Activated T-cell treated with anti-CD3 and anti-CD28 coated beads, Interleukin-2, amount 50 U/mL, for 48 hours (primary cell): Measurements from ENCODE around the gene CORO2A.
"Not testable (repeated sequence)": the region's sequence is repeated elsewhere in the genome, so short reads cannot be mapped to it uniquely, and the experiment has no call there.

ENCODE experiments used
- DNase-seq, 2 experiments: peaks; one replicate each; pipeline ENCODE4 v3.0.0-alpha.2; 2020

Gene CORO2A

GRCh38 chr9:98189412-98189811, 3.0 kb downstream of the CORO2A start:
- DNase-seq: no peak

GRCh38 chr9:98187926-98188325, 4.5 kb downstream of the CORO2A start:
- no peak for DNase-seq

- no peak for DNase-seq
These were observed 6.2 kb downstream of the CORO2A start for GRCh38 chr9:98186236-98186635.

DNA sequence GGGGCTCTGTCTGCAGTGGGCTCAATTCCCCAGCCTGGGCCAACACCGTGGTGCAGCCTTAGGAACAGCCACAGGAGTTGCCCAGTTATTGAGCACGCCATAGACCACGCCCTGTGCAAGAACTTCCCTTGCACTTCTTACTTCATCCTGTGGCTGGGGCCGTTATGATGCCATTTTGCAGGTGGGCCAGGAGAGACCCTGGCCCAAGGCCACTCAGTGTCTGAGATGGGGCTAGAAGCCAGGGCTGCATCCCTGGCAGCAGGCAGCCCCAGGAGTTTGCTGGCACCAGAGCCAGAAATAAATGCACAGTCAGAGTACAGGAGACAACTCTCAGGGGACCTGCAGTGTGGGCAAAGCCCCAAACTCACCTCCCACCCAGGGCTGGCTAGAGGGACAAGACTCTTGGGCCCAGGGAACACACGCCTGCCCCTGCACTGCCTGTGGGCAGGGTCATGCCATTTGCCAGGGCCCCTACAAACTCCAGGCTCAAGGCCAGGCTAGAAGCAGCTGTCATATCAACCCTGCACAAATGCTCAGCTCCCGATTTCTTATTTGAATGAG, 6.7 kb downstream of the CORO2A start:
- DNase-seq: no peak

- no peak for DNase-seq
These were observed 7.3 kb downstream of the CORO2A start for GRCh38 chr9:98185021-98185567.

- DNase-seq: no peak
These were observed 8.1 kb downstream of the CORO2A start for GRCh38 chr9:98184326-98184725.

DNA sequence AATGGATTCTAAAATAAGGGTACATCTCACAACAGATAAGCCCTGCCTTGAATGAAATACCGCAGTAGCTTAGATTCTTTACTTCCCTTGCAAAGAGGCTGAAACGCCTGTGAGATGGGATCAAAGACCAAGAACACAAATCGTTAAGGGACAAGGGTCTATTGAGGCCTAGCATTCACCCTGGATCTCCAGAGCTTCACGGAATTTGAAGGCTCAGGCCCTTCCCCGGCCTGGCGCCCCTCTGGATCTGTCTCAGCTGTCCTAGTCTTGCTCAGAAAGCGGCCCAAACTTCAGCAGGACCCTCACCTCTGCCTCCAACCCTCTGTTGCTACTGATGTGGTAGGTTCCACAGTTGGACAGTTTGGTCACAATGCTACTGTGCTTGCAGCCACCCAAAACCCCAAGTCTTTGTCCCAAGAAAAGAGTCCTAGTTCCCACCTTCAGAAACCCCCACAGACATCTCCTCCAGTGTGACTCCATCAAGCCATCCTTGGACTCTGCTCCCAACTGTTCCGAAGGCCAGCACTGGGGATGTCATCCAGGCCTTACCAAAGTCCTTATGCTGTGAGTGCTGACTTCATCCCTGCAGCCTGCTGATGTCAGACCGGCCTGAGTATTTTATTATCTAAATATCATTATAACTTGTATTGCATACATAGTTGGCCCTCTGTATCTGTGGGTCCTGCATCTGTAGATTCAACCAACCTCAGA, 9.4 kb downstream of the CORO2A start:
- DNase-seq: no peak

GRCh38 chr9:98182069-98182820, 10.2 kb downstream of the CORO2A start:
- no peak for DNase-seq

- DNase-seq: no peak
These were observed 10.7 kb downstream of the CORO2A start for GRCh38 chr9:98181746-98182068.

- DNase-seq: no peak
These were observed 11.4 kb downstream of the CORO2A start for GRCh38 chr9:98180996-98181395.

GRCh38 chr9:98178874-98179850, 13.3 kb downstream of the CORO2A start:
- DNase-seq: no peak

DNA sequence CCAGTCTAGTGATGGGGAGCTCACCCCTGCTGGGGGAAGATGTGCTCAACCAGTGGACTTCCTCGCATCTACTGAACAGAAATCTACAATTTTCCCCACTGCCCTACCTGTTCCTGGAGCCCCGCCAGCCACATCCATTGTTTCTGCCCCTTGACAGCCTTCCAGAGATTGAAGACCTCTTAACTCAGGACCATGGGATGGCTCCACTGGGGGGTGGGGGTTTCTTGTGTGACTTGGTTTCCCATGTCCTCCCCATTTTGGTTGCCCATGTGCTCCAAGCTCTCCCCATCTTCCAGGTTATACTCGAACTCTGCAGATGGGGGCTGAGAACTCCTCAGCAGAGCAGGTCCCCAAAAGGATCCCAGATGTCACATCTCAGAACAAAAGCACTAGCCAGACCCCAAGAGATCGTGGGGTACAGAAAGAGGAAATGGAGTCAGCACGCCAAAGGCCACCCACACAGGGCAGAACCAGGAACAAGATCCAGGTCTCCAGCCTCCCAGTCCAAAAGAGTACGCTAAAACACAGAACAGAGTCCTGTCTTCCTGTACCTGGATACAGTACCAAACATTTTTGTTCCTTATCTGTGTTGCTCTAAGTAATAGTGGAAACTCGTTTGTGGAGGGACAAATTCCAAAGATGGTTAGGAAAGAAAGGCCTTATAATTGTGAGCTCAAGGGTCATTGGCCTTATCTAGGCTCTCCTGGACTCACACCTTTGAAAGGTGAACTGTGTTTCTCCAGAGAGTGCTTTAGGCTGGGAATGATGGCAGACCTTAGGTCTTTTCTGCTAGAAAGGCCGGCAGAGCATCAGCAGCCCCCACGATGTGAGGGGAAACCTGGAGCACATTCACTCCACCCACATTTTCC, 15.8 kb downstream of the CORO2A start:
- DNase-seq: no peak

DNA sequence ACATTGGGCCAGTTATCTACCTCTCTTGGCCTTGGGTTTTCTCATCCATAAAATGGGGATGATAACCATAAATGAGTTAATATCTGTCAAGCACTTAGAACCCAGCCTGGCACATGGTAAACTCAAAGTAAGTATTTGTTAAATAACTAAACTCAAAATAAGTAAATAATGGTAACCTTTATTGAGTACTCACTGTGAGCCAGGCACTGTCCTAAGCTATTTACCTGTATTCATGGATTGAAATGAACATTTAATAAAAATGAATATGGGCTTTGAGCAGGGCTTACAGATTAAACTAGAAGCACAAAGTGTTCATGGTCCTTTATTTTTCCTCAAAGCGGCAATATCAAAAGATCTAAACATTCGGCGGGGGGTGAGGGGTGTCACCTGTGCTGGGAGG, 16.7 kb downstream of the CORO2A start:
- DNase-seq: no peak

DNA sequence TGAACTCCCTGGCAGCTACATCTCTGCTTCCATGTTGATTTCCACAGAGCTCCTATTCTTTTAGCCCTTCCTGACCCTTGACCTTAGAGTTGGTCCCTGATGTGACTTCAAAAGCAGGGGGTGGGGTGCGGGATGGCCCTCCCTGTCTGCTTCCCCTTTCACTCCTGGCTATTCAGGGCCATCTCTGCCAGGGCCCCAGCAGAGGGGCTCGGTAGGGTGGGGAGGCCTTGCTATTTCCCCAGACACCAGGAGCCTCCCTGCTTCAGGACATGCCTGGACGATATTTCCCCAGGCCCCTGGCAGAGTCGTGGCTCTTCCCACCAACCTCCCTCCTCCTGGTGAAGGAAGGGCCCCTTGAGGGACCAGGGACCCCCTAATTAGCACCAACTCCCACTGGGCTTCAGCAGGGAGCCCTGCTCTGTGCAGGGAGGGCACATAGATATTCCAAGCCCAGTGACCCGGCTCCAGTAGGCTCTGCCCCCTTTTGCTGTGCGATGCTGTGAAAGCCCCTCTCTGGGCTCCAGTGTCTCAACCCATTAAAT, 17.3 kb downstream of the CORO2A start:
- no peak for DNase-seq

DNA sequence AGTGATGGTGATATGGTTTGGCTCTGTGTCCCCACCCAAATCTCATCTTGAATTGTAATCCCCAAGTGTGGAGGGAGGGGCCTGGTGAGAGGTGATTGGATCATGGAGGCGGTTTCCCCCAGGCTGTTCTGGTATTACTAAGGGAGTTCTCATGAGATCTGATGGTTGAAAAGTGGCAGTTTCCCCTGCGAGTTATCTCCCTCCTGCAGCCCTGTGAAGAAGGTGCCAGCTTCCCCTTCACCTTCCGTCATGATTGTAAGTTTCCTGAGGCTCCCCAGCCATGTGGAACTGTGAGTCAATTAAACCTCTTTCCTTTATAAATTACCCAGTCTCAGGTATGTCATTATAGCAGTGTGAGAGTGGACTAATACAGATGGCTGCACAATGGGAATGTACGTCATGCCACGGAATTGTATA, 17.9 kb downstream of the CORO2A start:
- DNase-seq: not testable (repeated sequence)

- DNase-seq: no peak
These were observed 19.3 kb downstream of the CORO2A start for GRCh38 chr9:98173181-98173580.

DNA sequence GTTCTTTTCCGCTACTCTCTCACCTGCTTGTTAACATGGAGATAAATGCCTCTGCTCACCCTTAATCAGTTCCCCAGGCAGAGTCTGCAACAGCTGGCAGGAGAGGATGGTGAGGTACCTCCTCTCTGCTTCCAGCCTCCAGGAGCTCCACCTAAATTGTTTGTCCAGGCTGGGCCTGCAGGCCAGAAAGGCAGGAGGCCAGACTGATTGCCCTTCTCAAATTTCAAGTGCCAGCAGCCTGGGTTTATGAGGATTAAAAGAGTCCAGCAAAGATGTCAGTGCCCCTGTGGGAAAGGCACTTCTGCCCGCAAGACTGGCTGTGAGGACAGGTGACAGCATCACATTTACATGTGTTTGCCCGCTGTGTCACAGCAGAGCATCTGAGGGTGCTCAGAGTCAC, 19.8 kb downstream of the CORO2A start:
- DNase-seq: no peak

DNA sequence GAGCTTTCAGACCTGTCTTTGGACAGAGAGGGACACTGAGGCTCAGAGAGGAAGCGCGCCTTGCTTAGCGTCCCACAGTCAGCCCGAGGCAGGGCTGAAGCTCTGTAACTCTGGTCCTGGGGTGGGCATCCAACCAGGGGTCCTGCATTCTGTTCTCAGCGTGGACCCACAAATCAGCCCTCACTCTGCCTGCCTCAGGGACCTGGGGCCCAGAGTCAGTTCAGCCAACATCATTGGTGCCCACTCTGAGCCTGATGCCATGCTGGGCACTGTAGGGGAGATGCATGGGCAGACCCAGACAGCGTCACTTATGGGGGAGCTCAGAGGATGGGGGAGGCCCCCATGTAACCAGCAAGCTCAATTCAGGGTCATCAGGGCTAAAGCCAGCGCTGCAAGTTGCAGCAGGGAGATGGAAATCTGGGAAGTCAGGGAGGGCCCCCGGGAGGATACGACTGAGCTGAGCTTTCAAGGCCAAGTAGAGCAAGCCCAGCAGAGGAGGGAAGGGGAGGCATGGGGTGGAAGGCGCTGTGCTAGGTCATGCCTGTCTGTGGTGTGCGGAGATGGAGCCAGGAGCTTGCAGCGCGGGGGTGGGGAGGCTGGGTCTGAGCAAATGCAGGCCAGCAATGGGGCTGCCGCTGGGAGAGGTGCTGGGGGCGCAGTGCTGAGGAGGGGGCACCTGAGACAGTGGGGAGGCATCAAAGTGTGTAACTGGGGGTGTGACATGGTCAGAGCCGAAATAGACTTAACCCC, 21.1 kb downstream of the CORO2A start:
- DNase-seq: no peak

DNA sequence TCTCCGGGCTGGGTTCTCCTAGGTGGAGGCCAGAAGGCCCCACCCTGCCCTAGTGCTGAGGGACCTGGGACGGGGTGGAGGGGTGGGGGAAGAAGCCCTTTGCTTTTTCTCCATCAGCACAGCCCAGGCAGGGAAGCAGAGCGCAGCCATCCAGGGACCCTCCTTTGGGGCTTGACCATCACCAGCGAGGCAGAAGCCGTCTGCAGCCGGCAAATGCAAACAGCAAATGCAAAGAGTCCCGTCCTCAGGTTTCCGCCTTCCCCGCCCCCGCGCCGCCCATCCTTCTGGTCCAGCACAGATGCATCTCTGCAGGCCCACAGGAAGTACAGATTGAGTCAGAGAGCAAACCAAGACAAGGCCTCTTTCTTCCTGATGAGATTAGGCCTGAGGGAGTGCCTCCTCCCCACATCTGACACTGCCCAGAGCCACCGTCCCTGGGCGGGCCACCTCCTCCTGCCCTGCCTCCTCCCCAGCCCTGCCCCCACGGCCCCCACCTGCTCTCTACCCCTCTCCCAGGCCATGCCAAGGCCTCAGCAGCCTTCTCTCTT, 23.4 kb downstream of the CORO2A start:
- peak; percentile 50 to 62 for DNase-seq

DNA sequence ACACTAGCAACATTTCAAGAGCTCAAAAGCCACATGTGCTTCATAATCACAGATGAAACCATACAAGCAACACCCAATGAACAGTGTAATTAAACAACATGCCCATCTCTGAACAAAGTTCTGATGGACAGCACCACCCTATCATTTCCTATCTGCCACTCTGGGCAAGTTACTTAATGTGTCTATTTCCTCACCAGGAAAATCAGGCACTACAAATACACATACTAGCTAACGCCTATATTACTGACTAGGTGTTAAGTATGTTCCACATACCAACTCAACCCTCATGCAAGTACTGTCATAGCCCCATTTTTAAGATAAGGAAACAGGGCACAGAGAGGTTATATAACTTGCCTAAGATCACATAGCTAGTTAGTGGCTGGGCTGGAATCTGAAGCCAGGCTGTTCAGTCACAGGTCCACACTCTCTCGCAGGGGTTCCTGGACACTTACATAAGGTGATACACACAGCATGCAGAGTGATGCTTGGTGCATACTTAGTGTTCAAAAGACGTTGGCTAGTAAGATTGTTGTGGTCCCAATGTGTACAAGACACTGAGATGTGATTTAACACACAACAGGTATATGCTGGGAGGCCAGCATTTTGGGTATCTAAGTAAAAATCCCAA, 24.2 kb downstream of the CORO2A start:
- DNase-seq: no peak
